IPS-18c (cell line): Measurements from ENCODE around the gene SPP1.

Experiments used
- H3K4me3 ChIP-seq: 2 replicates; pipeline ENCODE4 v1.7.0; 2013; ENCODE audit warnings: low read depth, mild to moderate bottlenecking, low read length, moderate library complexity; ENCODE audit not compliant: insufficient read depth
- H3K9me3 ChIP-seq: one replicate; pipeline ENCODE4 v1.6.1; 2013; ENCODE audit warnings: mild to moderate bottlenecking, low read length, moderate library complexity; ENCODE audit not compliant: control insufficient read depth, insufficient read depth

Gene SPP1

GRCh38 chr4:87947381-87948160 lies 27.9 kb upstream of the SPP1 start:
- H3K4me3 ChIP-seq: no peak overlapping the region
- H3K9me3 ChIP-seq: no peaks in the 10 kb centered on the region

GRCh38 chr4:87949961-87950360 lies 25.6 kb upstream of the SPP1 start:
- Histone ChIP-seq H3K9me3 (no peaks in the 10 kb centered on the region), H3K4me3 (no peak overlapping the region)

GRCh38 chr4:87950493-87950892 lies 25.0 kb upstream of the SPP1 start:
- H3K4me3 ChIP-seq: no peak overlapping the region

GRCh38 chr4:87950936-87951511 lies 24.5 kb upstream of the SPP1 start:
- H3K9me3 ChIP-seq: no peaks in the 10 kb centered on the region
- H3K4me3 ChIP-seq: no peak overlapping the region

More at GRCh38 chr4:87950493-87950892, 25.0 kb upstream of the SPP1 start:
- H3K9me3 ChIP-seq: no peaks in the 10 kb centered on the region

GRCh38 chr4:87953826-87954225 lies 21.7 kb upstream of the SPP1 start:
- no peak overlapping the region for H3K4me3 ChIP-seq
- no peaks in the 10 kb centered on the region for H3K9me3 ChIP-seq

GRCh38 chr4:87956501-87956900 lies 19.0 kb upstream of the SPP1 start:
- no peaks in the 10 kb centered on the region for H3K9me3 ChIP-seq
- H3K4me3 ChIP-seq: no peak overlapping the region

- no peaks in the 10 kb centered on the region for H3K9me3 ChIP-seq
- no peak overlapping the region for H3K4me3 ChIP-seq
Observed at GRCh38 chr4:87957061-87957460, 18.5 kb upstream of the SPP1 start.

- Histone ChIP-seq H3K9me3 (no peaks in the 10 kb centered on the region), H3K4me3 (no peak overlapping the region)
Observed at GRCh38 chr4:87961993-87962392, 13.5 kb upstream of the SPP1 start.

- no peaks in the 10 kb centered on the region for H3K9me3 ChIP-seq
- no peak overlapping the region for H3K4me3 ChIP-seq
Observed at GRCh38 chr4:87962398-87963146, 12.9 kb upstream of the SPP1 start.

- Histone ChIP-seq H3K9me3 (no peaks in the 10 kb centered on the region), H3K4me3 (no peak overlapping the region)
Observed at GRCh38 chr4:87965501-87965975, 10.0 kb upstream of the SPP1 start.

GRCh38 chr4:87966095-87966496 lies 9.4 kb upstream of the SPP1 start:
- H3K9me3 ChIP-seq: no peaks in the 10 kb centered on the region
- H3K4me3 ChIP-seq: no peak overlapping the region

GRCh38 chr4:87967193-87967592 lies 8.3 kb upstream of the SPP1 start:
- no peak overlapping the region for H3K4me3 ChIP-seq
- no peaks in the 10 kb centered on the region for H3K9me3 ChIP-seq

- H3K4me3 ChIP-seq: no peak overlapping the region
Observed at GRCh38 chr4:87970121-87970520, 5.4 kb upstream of the SPP1 start.

GRCh38 chr4:87971866-87972265 lies 3.6 kb upstream of the SPP1 start:
- Histone ChIP-seq H3K9me3 (no peaks in the 10 kb centered on the region), H3K4me3 (no peak overlapping the region)

More at GRCh38 chr4:87970121-87970520, 5.4 kb upstream of the SPP1 start:
- H3K9me3 ChIP-seq: no peaks in the 10 kb centered on the region

- Histone ChIP-seq H3K4me3 (no peak overlapping the region; the same call in 1 of the 2 replicates), H3K9me3 (no peaks in the 10 kb centered on the region)
Observed at GRCh38 chr4:87973283-87974169, 2.0 kb upstream of the SPP1 start.

- Histone ChIP-seq H3K9me3 (no peaks in the 10 kb centered on the region), H3K4me3 (no peak overlapping the region)
Observed at GRCh38 chr4:87974856-87975462, 555 bp upstream of the SPP1 start.
